Breast epithelium (tissue), 3 donors: ENCODE data around the gene MYLK3.
A peak's percentile ranks its signal among the peaks of the same experiment; 100 is the strongest.

Experiments used
- POLR2A ChIP-seq: fragments of 450-650 bp; IDR thresholded peaks from one replicate; pipeline ENCODE4 v1.6.1; 2016; ENCODE audit warnings: antibody characterized with exemption, mild to moderate bottlenecking, moderate library complexity
- POLR2AphosphoS5 ChIP-seq, 3 donors: sonication (generic); formaldehyde crosslinking; IDR thresholded peaks; one replicate each; pipeline ENCODE4 v1.6.1; 2017; ENCODE audit warnings: antibody characterized with exemption in 3 of 3
- TF ChIP-seq, protein P1 (sequence below), 3 donors: fragments of 450-650 bp; IDR thresholded peaks; one replicate each; pipeline ENCODE4 v1.5.1; 2016 to 2017; ENCODE audit warnings: antibody characterized with exemption in 3 of 3, mild to moderate bottlenecking in 3 of 3, moderate library complexity in 3 of 3

DNA sequence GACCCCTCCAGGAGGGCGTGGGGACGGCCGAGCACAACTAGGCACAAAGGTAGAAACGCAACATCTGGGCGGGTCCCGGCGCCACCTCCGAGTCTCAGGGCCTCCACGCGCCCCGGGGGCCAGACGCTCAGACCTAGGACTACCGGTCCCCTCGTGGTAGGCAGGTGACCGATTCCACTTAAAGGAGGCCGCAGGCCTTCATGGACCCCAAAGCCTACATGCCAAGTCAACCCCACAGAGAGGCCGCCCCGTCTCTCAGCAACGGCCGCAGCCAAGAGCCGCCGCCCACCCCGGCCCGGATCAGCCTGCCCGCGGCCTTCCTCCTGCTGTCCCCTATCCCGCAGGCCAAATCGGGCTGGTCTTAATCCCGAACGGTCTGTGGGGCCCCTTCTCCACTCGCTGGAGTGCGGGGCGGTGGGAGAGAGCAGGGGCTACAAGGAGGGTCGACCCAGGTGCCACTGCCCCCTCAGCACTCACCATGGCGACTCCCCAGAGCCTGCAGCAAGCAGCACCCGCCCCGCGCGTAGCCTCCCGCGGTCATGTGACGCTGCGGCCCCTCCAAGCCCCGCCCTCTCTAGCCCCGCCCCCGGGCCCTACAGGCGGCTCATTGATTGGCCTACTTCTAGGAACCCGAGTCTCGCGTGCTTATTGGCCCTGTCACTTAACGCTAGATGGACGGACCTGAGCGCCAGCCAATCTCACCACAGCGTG is 59.3 kb downstream of the MYLK3 start, which contains the start of gene VPS35:
- TF ChIP-seq, protein P1, sequence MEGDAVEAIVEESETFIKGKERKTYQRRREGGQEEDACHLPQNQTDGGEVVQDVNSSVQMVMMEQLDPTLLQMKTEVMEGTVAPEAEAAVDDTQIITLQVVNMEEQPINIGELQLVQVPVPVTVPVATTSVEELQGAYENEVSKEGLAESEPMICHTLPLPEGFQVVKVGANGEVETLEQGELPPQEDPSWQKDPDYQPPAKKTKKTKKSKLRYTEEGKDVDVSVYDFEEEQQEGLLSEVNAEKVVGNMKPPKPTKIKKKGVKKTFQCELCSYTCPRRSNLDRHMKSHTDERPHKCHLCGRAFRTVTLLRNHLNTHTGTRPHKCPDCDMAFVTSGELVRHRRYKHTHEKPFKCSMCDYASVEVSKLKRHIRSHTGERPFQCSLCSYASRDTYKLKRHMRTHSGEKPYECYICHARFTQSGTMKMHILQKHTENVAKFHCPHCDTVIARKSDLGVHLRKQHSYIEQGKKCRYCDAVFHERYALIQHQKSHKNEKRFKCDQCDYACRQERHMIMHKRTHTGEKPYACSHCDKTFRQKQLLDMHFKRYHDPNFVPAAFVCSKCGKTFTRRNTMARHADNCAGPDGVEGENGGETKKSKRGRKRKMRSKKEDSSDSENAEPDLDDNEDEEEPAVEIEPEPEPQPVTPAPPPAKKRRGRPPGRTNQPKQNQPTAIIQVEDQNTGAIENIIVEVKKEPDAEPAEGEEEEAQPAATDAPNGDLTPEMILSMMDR (IDR thresholded peaks at IDR 0.05) = peak in 1 of 3 donors; percentile 6
- TF ChIP-seq POLR2AphosphoS5 (IDR thresholded peaks at IDR 0.05) = peak; percentile 31 to 56 (median 34)
- TF ChIP-seq POLR2A = no peak
